Keratinocyte (primary cell): ENCODE data around the gene DPYSL5. TPM values are rescaled to one million over a fixed set of nuclear protein-coding genes. Genes with fewer than 3 reads are reported as not detected.

ENCODE experiments used
- DNase-seq: peaks from one replicate; pipeline ENCODE4 v3.0.0-alpha.2; 2011; ENCODE audit warnings: low read depth, missing footprints, low spot score
- FAIRE-seq: peaks from 2 replicates; lab custom pipeline; 2011; peaks lifted over from hg19 to GRCh38; lab: Jason Lieb, UNC
- H2AFZ ChIP-seq: 2 replicates; pipeline ENCODE4 v1.6.0; 2012; ENCODE audit warnings: low read length, control low read depth, inconsistent platforms; ENCODE audit not compliant: control insufficient read depth
- H3K27ac ChIP-seq: 2 replicates; pipeline ENCODE4 v1.5.1; 2011; ENCODE audit warnings: low read length; ENCODE audit not compliant: control insufficient read depth, insufficient read depth
- H3K27me3 ChIP-seq: 3 replicates; pipeline ENCODE4 v1.6.0; 2011; ENCODE audit warnings: low read length; ENCODE audit not compliant: control insufficient read depth, insufficient read depth; ENCODE audit errors: extremely low read depth
- H3K36me3 ChIP-seq, 2 experiments: 2 replicates in 1 of 2; 3 replicates in 1 of 2; pipeline ENCODE4 v1.5.1; 2011; ENCODE audit warnings: low read length in 2 of 2, mild to moderate bottlenecking in 1 of 2; ENCODE audit not compliant: control insufficient read depth in 2 of 2, insufficient read depth in 2 of 2; ENCODE audit errors: extremely low read depth in 1 of 2
- H3K4me1 ChIP-seq: 3 replicates; pipeline ENCODE4 v1.5.1; 2011; ENCODE audit warnings: low read length; ENCODE audit not compliant: control insufficient read depth, insufficient read depth; ENCODE audit errors: extremely low read depth
- H3K4me2 ChIP-seq: 3 replicates; pipeline ENCODE4 v1.6.0; 2011; ENCODE audit warnings: low read depth, low read length; ENCODE audit not compliant: control insufficient read depth, insufficient read depth; ENCODE audit errors: extremely low read depth
- H3K4me3 ChIP-seq, 3 experiments: fragments of 200-600 bp in 1 of 3; sonication (generic) in 1 of 3; 2 replicates in 2 of 3; 3 replicates in 1 of 3; pipeline ENCODE4 v1.5.1; 2011 to 2016; ENCODE audit warnings: low read length in 3 of 3, mild to moderate bottlenecking in 3 of 3, control low read depth in 2 of 3, inconsistent platforms in 1 of 3, low read depth in 1 of 3, mixed read lengths in 1 of 3, mixed run types in 1 of 3, moderate library complexity in 1 of 3; ENCODE audit not compliant: control insufficient read depth in 2 of 3, insufficient read depth in 2 of 3; ENCODE audit errors: extremely low read depth in 1 of 3
- H3K79me2 ChIP-seq: 2 replicates; pipeline ENCODE4 v1.6.0; 2012; ENCODE audit warnings: low read length; ENCODE audit not compliant: control insufficient read depth, insufficient read depth
- H3K9ac ChIP-seq: 3 replicates; pipeline ENCODE4 v1.6.0; 2011; ENCODE audit warnings: low read length; ENCODE audit not compliant: control insufficient read depth, insufficient read depth; ENCODE audit errors: extremely low read depth
- H3K9me1 ChIP-seq: 3 replicates; pipeline ENCODE4 v1.6.0; 2011; ENCODE audit warnings: low read length; ENCODE audit not compliant: control insufficient read depth, insufficient read depth; ENCODE audit errors: extremely low read depth
- H3K9me3 ChIP-seq: 2 replicates; pipeline ENCODE4 v1.5.1; 2012; ENCODE audit warnings: low read depth, low read length; ENCODE audit not compliant: control insufficient read depth
- H4K20me1 ChIP-seq: 3 replicates; pipeline ENCODE4 v1.6.0; 2011; ENCODE audit warnings: low read length; ENCODE audit not compliant: control insufficient read depth, insufficient read depth; ENCODE audit errors: extremely low read depth
- EZH2 ChIP-seq: IDR thresholded peaks from one replicate; pipeline ENCODE4 v1.6.1; 2012; ENCODE audit warnings: inconsistent platforms, mild to moderate bottlenecking, low read length, moderate library complexity
- dilution Hi-C: fragments of 300-500 bp; cut with MboI; formaldehyde crosslinking; loops from one replicate; pipeline ENCODE4 v1.7.0; 2020; ENCODE audit warnings: low sequenced_read_pairs; ENCODE audit not compliant: extremely low pct_ligation_motif_present
- polyA plus RNA-seq, 5 experiments: library from polyadenylated mRNA; depleted of rRNA in 3 of 5; stranded (reverse) in 3 of 5; stranded (forward) in 1 of 5; unstranded in 1 of 5; fragments of >200 nt; gene quantifications; 1 replicate in 1 of 5; 2 replicates in 3 of 5; 3 replicates in 1 of 5; pipeline versions ENCODE4 v1.2.1 to v1.2.3, GENCODE V29; 2011 to 2012; ENCODE audit warnings: missing spikeins in 2 of 5, low read depth in 1 of 5, low replicate concordance in 1 of 5
- TF ChIP-seq, protein P1 (sequence below), 3 experiments: IDR thresholded peaks in 1 of 3; conservative IDR thresholded peaks in 1 of 3; optimal IDR thresholded peaks in 1 of 3; 2 replicates in 2 of 3; 3 replicates in 1 of 3; pipeline versions ENCODE3 to v1.5.1; 2011; ENCODE audit warnings: low read length in 3 of 3, mild to moderate bottlenecking in 3 of 3, moderate library complexity in 2 of 3, control low read depth in 1 of 3, inconsistent platforms in 1 of 3; ENCODE audit not compliant: insufficient read depth in 2 of 3; ENCODE audit errors: extremely low read depth in 1 of 3

Gene DPYSL5
- polyA plus RNA-seq, 1 donor (not counting 4 experiments of a cell fraction or from before 2014, with no cell fraction given): not detected

DNA sequence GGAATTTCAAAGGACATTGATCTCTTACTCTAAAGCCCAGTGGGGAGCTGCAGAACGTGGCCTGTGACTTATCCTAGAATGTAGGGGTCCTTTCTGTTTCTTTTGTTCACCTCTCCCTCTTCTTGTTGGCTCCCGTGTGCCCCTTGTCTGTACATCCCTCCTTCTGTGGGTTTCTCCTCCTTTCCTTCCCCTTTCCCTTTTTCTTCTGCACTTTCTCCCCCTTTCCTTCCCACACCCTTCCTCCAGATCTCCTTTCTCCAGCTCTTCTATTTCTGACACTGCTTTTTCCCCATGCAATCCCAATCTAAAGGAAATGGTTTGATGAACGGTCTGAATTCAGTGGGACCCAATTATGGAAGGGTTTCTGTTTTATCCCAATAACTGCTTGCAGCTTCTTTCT, 87.1 kb downstream of the DPYSL5 start:
- H3K4me1 ChIP-seq: no peaks in the 10 kb centered on the region
- H4K20me1 ChIP-seq: no peaks in the 10 kb centered on the region
- H3K27ac ChIP-seq: no peak overlapping the region
- no peak for TF ChIP-seq EZH2
- TF ChIP-seq, protein P1, sequence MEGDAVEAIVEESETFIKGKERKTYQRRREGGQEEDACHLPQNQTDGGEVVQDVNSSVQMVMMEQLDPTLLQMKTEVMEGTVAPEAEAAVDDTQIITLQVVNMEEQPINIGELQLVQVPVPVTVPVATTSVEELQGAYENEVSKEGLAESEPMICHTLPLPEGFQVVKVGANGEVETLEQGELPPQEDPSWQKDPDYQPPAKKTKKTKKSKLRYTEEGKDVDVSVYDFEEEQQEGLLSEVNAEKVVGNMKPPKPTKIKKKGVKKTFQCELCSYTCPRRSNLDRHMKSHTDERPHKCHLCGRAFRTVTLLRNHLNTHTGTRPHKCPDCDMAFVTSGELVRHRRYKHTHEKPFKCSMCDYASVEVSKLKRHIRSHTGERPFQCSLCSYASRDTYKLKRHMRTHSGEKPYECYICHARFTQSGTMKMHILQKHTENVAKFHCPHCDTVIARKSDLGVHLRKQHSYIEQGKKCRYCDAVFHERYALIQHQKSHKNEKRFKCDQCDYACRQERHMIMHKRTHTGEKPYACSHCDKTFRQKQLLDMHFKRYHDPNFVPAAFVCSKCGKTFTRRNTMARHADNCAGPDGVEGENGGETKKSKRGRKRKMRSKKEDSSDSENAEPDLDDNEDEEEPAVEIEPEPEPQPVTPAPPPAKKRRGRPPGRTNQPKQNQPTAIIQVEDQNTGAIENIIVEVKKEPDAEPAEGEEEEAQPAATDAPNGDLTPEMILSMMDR (optimal IDR thresholded peaks at IDR 0.05 in 1 of 3, IDR thresholded peaks at IDR 0.05 in 1 of 3, conservative IDR thresholded peaks at IDR 0.05 in 1 of 3; ENCODE audit: extremely low read depth in 1 of 3, insufficient read depth in 2 of 3, low read length in 3 of 3): no peak
- FAIRE-seq: no peak
- H3K9me3 ChIP-seq: no peaks in the 10 kb centered on the region
- no peak for DNase-seq
- no peaks in the 10 kb centered on the region for H3K36me3 ChIP-seq
- H2AFZ ChIP-seq: no peak overlapping the region
- H3K4me3 ChIP-seq: no peak overlapping the region
- H3K9me1 ChIP-seq: no peaks in the 10 kb centered on the region
- peaks cover 14% of the 10 kb centered on the region for H3K27me3 ChIP-seq
- dilution Hi-C loops: no loop called here
- H3K79me2 ChIP-seq: no peaks in the 10 kb centered on the region
- H3K4me2 ChIP-seq: no peak overlapping the region
- no peak overlapping the region for H3K9ac ChIP-seq

DNA sequence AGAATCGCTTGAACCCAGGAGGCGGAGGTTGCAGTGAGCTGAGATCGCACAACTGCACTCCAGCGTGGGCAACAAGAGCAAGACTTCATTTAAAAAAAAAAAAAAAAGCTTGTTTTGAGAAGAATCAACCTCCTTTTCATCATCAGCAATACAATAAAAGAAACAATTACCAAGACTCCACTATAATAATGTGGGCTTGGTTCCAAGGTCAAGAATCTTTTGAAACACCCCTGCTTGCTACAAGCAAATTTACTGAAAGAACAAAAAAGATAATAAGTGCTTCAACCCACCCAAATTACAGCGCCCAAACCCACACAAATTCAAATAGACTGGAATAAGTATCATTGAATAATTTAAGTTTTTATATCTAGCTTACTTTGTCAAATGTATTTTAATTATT, 88.9 kb downstream of the DPYSL5 start:
- H3K9me3 ChIP-seq: no peaks in the 10 kb centered on the region
- no peak overlapping the region for H3K9ac ChIP-seq
- no peak overlapping the region for H3K4me2 ChIP-seq
- H3K27me3 ChIP-seq: peaks cover 14% of the 10 kb centered on the region
- no peak overlapping the region for H3K27ac ChIP-seq
- H3K4me1 ChIP-seq: peaks cover 7% of the 10 kb centered on the region
- no peak overlapping the region for H3K4me3 ChIP-seq
- H3K9me1 ChIP-seq: no peaks in the 10 kb centered on the region
- no peak for TF ChIP-seq EZH2
- TF ChIP-seq, protein P1 (optimal IDR thresholded peaks at IDR 0.05 in 1 of 3, IDR thresholded peaks at IDR 0.05 in 1 of 3, conservative IDR thresholded peaks at IDR 0.05 in 1 of 3; ENCODE audit: extremely low read depth in 1 of 3, insufficient read depth in 2 of 3, low read length in 3 of 3): no peak
- dilution Hi-C loops: no loop called here
- H2AFZ ChIP-seq: no peak overlapping the region
- DNase-seq (no peak), FAIRE-seq (no peak)
- H3K79me2 ChIP-seq: no peaks in the 10 kb centered on the region
- H4K20me1 ChIP-seq: no peaks in the 10 kb centered on the region
- no peaks in the 10 kb centered on the region for H3K36me3 ChIP-seq
